ENCODE data around the gene GPATCH2. TPM values are rescaled to one million over a fixed set of nuclear protein-coding genes. Genes with fewer than 3 reads are reported as not detected.
"Not testable (repeated sequence)": the region's sequence is repeated elsewhere in the genome, so short reads cannot be mapped to it uniquely, and the experiment has no call there.

Gene GPATCH2
- total RNA-seq, 1 donor from 2014 or later = 26.2 TPM

- DNase-seq (ENCODE audit: low spot score) = no peak
These were observed 187.0 kb downstream of the GPATCH2 start for GRCh38 chr1:217443845-217444244.

DNA sequence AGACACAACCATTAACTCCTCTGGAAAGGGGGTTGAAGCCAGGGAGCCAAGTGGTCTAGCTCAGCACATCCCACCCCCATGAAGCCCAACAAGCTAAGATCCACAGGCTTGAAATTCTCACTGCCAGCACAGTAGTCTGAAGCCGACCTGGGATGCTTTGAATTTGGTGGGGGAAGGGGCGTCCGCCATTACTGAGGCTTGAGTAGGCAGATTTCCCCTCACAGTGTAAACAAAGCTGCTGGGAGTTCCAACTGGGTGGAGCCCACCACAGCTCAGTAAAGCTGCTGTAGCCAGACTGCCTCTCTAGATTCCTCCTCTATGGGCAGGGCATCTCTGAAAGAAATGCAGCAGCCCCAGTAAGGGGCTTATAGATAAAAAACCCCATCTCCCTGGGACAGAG is 193.5 kb downstream of the GPATCH2 start:
- DNase-seq (ENCODE audit: low spot score) = no peak

DNA sequence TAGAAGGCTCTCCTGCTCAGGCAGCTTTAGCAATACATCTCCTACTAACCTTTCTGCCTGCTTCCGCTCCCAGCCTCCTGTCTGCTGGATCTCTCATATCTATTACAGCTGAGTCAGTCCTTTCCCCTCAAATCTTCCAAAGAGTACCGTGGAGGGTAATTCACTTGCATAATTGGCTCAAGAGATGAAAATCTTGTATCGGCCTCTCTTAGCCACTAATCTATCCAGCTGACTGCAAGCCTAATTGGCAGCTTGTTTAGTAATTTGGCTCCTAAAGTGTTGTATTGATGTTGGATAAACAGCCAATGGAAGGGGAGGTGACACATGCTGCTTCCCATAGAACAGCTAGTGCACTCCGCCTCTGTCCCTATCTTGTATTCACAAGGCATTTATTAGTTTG is 195.7 kb downstream of the GPATCH2 start:
- no peak for DNase-seq (ENCODE audit: low spot score)

DNA sequence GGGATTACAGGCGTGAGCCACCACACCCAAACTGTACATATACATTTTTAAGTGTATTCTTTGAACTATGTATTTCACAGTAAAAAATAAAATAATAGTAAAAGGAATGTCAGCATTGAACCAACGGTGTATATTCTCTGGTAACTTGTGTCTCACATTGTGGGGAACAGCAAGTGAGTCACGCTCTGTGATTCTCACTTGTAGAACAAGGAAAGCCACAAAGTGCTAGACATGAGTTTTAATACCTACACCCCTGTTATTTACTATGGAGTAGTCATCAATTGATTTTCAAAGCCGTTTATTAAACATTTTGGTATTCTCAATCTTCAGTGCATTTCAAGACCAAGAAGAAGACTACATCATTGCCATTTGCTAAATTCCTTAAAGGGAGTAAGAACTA is 197.2 kb downstream of the GPATCH2 start:
- DNase-seq (ENCODE audit: low spot score) = no peak

DNA sequence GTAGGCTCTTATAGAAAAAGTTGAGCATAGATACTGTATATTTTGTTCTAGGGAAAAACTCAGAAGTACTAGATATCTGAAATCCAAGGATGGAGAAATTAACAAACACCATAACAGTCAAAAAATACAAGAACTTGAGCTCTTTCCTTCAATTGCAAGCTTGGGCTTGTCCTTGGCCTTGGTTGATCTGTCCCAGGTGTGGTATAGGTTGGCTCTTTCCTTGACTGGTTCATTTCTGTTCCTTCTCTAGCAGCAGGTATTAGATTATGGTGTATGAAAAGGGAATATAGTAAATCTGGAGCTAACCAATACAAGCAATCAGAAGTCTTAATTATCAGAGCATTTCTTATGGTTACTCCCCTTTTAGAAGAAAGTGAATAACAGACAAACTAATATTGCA is 198.6 kb downstream of the GPATCH2 start:
- DNase-seq (ENCODE audit: low spot score) = no peak

DNA sequence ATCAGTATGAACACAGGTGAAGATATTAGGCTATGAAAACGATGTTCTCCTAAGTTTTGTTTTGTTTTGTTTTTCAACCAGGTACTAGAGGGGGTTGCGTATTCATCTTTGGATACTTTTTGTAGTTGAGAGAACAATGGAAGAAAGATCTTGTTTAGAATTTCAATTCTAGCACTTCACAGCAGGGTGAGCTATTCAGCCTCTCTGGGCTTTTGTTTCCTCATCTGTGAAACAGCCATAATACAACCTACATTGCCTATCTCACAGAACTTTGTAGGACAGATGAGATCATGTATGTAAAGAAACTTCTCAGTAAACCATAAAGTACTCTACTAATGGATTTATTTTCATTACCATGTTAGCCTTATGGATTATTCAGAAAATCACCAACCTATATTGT is 199.5 kb downstream of the GPATCH2 start:
- DNase-seq (ENCODE audit: low spot score) = no peak

DNA sequence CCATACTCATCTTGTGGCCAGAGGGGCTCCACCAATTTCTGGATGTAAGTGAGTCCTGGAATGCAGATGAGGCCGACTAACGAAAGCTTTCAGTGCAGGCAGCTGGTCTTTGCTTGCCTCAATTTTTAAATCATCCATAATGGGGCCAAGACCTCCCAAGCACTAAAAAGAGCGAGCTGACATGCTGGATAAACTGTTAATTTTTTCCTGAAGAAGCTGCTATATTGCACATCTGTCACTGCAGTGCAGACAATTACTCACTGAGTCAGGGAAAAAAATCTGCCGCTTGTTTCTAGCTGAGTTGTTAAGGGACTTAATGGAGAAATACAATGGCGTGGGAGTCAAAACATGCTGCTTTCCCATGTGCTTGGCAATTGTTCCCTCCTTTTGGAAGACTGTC is 205.5 kb downstream of the GPATCH2 start:
- no peak for DNase-seq (ENCODE audit: low spot score)

GRCh38 chr1:217419194-217419551 is 211.7 kb downstream of the GPATCH2 start:
- no peak for DNase-seq (ENCODE audit: low spot score)

- DNase-seq (ENCODE audit: low spot score) = no peak
These were observed 212.4 kb downstream of the GPATCH2 start for GRCh38 chr1:217418269-217419193.

DNA sequence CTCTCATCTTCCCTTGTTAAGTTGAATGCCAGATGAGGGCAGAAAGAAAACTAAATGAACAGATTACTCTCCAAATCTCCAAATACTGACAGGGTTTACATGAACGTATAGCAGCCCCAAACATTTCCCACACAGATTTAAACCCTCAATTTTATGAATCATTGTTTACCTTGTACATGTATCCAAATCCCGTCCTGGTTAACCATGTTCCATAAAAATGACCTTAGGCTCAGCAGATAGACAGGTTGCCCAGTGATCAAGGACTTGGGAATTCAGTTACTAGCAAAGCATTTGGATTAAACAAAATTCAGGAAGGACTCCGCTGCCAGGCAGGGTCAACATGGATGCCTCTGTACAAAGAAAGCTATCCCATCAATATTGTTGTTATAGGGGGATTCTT is 213.5 kb downstream of the GPATCH2 start:
- no peak for DNase-seq (ENCODE audit: low spot score)

- no peak for DNase-seq (ENCODE audit: low spot score)
These were observed 223.3 kb downstream of the GPATCH2 start for GRCh38 chr1:217407534-217408001.

DNA sequence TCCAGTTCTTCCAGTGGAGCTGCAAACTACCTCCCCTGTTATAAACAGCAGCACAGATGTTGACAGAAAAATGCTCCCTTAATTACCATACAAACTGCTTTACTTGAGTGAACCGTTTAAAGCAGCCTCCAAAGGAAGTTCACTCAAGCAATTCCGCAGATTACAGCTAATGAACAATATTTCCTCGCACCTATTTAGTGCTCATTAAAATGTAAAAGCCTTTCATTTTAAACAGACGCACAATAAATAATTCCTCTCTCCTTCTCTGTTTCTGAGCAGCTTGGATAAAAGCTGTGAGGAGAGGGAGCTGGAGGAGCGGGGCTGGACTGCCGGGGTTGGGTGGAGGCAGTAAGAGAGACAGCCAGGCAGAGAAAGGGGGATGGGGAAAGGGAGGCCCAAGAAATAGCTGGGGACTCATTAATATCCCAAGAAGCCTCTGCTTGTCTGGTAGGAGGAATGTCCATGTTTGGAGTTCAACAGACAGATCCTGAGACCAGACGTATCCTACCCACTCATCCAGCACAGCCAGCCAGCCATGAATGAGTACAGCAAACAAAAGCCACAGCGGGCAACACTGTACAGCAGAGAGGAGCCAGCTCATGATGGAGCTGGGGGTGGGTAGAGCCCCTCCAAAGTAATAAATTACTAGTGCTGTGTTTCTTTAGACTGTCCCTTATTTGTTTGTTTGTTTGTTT is 227.7 kb downstream of the GPATCH2 start:
- DNase-seq (ENCODE audit: low spot score) = no peak

DNA sequence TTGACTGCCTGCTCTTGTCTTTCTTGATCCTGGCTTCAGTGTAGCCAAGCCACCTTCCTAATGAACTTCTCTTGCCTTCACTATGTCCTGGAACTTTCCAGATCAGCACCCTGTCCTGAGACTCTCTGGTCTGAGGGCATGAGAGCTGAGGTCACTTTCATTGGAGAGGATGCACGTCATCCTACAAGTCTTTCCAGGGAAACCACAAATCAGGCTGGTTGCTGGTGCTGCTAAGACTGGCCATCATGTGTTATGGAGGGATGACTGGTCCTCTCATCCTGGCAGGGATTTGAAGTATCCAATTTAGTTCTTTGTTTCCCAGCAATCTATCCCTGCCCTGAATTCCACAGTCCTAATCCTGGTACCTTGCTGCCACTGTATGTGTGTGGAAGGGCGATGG is 228.6 kb downstream of the GPATCH2 start:
- DNase-seq (ENCODE audit: low spot score) = no peak

GRCh38 chr1:217393896-217394295 is 237.0 kb downstream of the GPATCH2 start:
- DNase-seq (ENCODE audit: low spot score) = no peak

- DNase-seq (ENCODE audit: low spot score) = no peak
These were observed 238.4 kb downstream of the GPATCH2 start for GRCh38 chr1:217392441-217392840.

DNA sequence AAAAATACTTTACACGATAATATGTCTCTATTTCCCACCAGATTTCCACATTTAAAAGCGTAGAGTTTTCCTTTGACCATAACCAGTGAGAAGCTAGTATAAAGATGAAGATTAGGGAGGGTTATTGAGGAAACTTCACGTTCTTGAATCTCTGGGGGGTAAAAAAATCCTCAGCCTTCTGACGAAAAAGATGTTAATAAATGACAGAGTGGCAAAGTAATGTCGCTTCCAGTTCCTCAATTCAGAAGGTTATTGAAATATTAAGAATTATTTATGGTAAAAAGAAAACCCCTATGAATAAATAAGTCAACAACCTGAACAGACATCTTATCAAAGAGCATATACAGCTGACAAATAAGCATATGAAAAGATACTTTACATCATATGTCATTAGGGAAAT is 241.0 kb downstream of the GPATCH2 start:
- no peak for DNase-seq (ENCODE audit: low spot score)

GRCh38 chr1:217388522-217389065 is 242.3 kb downstream of the GPATCH2 start:
- no peak for DNase-seq (ENCODE audit: low spot score)

DNA sequence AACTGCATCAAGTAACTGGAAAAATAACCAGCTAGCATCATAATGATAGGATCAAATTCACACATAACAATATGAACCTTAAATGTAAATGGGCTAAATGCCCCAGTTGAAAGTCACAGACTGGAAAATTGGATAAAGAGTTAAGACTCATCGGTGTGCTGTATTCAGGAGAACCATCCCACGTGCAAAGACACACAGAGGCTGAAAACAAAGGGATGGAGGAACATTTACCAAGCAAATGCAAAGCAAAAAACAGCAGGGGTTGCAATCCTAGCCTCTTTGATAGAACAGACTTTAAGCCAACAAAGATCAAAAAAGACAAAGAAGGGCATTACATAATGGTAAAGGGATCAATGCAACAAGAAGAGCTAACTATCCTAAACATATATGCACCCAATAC is 249.1 kb downstream of the GPATCH2 start:
- DNase-seq (ENCODE audit: low spot score) = not testable (repeated sequence)

- not testable (repeated sequence) for DNase-seq (ENCODE audit: low spot score)
These were observed 251.1 kb downstream of the GPATCH2 start for GRCh38 chr1:217379804-217380203.

GRCh38 chr1:217379336-217379735 is 251.6 kb downstream of the GPATCH2 start:
- no peak for DNase-seq (ENCODE audit: low spot score)
